ENCODE measurements around the gene NODAL. TPM values are rescaled to one million over a fixed set of nuclear protein-coding genes. Genes with fewer than 3 reads are reported as not detected.

Gene NODAL
- polyA plus RNA-seq, 1 experiment = not detected

- H3K4me3 ChIP-seq (ENCODE audit: low read depth, low read length) = no peak overlapping the region
- no peak for TF ChIP-seq CTCF (IDR thresholded peaks at IDR 0.05; ENCODE audit: insufficient read depth, low read depth, low read length)
- POLR2A ChIA-PET = no interaction called here
- no peak for DNase-seq (ENCODE audit: low read depth)
- no peaks in the 10 kb centered on the region for H3K27me3 ChIP-seq (ENCODE audit: control insufficient read depth, insufficient read depth, low read length)
- CTCF ChIA-PET = interaction anchor here (0.6 to 0.7 kb wide), 2 partner anchors 8 to 614 kb away, joined by 3 read pairs; no protein-coding TSS in a partner anchor
- H3K36me3 ChIP-seq (ENCODE audit: control insufficient read depth, insufficient read depth, low read length) = peaks cover 13% of the 10 kb centered on the region
These were observed 8.8 kb downstream of the NODAL start for GRCh38 chr10:70432561-70433263.

- POLR2A ChIA-PET = no interaction called here
- CTCF ChIA-PET = interaction anchor here (1.5 kb wide), 1 partner anchor 29 kb away, joined by 5 read pairs; no protein-coding TSS in a partner anchor
These were observed 9.4 kb downstream of the NODAL start for GRCh38 chr10:70432101-70432500.

GRCh38 chr10:70430493-70431445 is 10.7 kb downstream of the NODAL start:
- H3K36me3 ChIP-seq (ENCODE audit: control insufficient read depth, insufficient read depth, low read length) = peaks cover 22% of the 10 kb centered on the region
- ChIA-PET POLR2A (no interaction called here), CTCF (interaction anchor here (0.9 to 1.5 kb wide), 4 partner anchors 12 to 31 kb away, joined by 3 to 5 read pairs (median 4); no protein-coding TSS in a partner anchor)
- H3K4me3 ChIP-seq (ENCODE audit: low read depth, low read length) = no peak overlapping the region
- H3K27me3 ChIP-seq (ENCODE audit: control insufficient read depth, insufficient read depth, low read length) = no peaks in the 10 kb centered on the region
- TF ChIP-seq CTCF (IDR thresholded peaks at IDR 0.05; ENCODE audit: insufficient read depth, low read depth, low read length) = no peak
- no peak for DNase-seq (ENCODE audit: low read depth)

More at GRCh38 chr10:70432101-70432500, 9.4 kb downstream of the NODAL start:
- no peak for TF ChIP-seq CTCF (IDR thresholded peaks at IDR 0.05; ENCODE audit: insufficient read depth, low read depth, low read length)
- H3K27me3 ChIP-seq (ENCODE audit: control insufficient read depth, insufficient read depth, low read length) = no peaks in the 10 kb centered on the region
- H3K36me3 ChIP-seq (ENCODE audit: control insufficient read depth, insufficient read depth, low read length) = peaks cover 16% of the 10 kb centered on the region
- H3K4me3 ChIP-seq (ENCODE audit: low read depth, low read length) = no peak overlapping the region
- no peak for DNase-seq (ENCODE audit: low read depth)

GRCh38 chr10:70426823-70427222 is 14.7 kb downstream of the NODAL start:
- no peak overlapping the region for H3K4me3 ChIP-seq (ENCODE audit: low read depth, low read length)
- H3K27me3 ChIP-seq (ENCODE audit: control insufficient read depth, insufficient read depth, low read length) = no peaks in the 10 kb centered on the region
- ChIA-PET CTCF (interaction anchor here (0.6 to 1.3 kb wide), 2 partner anchors 16 to 21 kb away, joined by 3 to 4 read pairs; no protein-coding TSS in a partner anchor), POLR2A (no interaction called here)
- no peak for TF ChIP-seq CTCF (IDR thresholded peaks at IDR 0.05; ENCODE audit: insufficient read depth, low read depth, low read length)
- no peak for DNase-seq (ENCODE audit: low read depth)
- peaks cover 39% of the 10 kb centered on the region for H3K36me3 ChIP-seq (ENCODE audit: control insufficient read depth, insufficient read depth, low read length)

- peaks cover 43% of the 10 kb centered on the region for H3K36me3 ChIP-seq (ENCODE audit: control insufficient read depth, insufficient read depth, low read length)
- no peak for TF ChIP-seq CTCF (IDR thresholded peaks at IDR 0.05; ENCODE audit: insufficient read depth, low read depth, low read length)
- DNase-seq (ENCODE audit: low read depth) = no peak
- H3K27me3 ChIP-seq (ENCODE audit: control insufficient read depth, insufficient read depth, low read length) = no peaks in the 10 kb centered on the region
- ChIA-PET POLR2A (no interaction called here), CTCF (interaction anchor here (0.5 to 2.0 kb wide), 4 partner anchors 8 to 208 kb away, joined by 3 to 7 read pairs (median 3); no protein-coding TSS in a partner anchor)
- H3K4me3 ChIP-seq (ENCODE audit: low read depth, low read length) = no peak overlapping the region
These were observed 16.4 kb downstream of the NODAL start for GRCh38 chr10:70425096-70425495.

All from BJ (cell line).